HG02571 (cell line): ENCODE measurements around the gene ZCCHC8.

ENCODE experiments used
- ATAC-seq: cut with Tn5 transposase; IDR thresholded peaks from one replicate; pipeline ENCODE4 v1.9.1; 2021; ENCODE audit warnings: mild to moderate bottlenecking, moderate library complexity; ENCODE audit not compliant: unreplicated experiment

The ZCCHC8 gene

DNA sequence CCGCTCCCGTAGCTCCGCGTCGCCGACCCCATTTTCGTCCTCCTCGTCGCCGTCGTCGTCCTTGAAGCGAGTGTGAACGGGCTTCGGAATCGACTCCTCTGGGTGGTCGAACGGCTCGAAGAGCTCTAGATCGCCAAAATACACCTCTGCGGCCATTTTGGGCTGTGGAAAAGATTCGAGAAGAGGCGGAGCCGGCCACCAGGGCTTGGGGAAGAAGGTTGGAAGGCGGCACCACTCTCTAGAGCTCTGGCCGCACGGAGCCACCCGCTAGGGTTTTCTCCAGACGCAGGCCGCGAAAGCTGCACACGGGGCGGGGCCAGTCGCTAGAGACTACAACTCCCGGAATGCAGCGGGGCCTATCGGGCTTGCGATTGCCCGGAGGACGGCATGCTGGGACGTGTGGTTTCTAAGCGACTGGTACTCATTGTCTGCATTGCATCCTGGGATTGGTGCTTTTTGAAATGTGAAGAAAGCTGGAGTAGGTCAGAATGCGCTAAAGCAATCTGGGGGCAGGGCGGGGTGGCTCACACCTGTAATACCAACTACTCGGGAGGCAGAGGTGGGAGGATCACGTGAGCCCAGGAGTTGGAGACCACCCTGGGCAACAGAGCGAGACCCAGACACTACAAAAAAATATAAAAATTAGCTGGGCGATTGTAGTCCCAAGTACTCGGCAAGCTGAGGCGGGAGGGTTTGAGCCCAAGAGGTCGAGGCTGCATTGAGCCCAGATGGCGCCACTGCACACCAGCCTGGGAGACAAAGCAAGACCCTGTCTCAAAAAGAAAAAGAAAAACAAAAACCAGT, at the start of gene ZCCHC8:
Gene ZCCHC8, minus strand, starts transcription at position 248 of the 804 bp plus-strand sequence. Its CDS starts 92 bp downstream, at position 156.
- ATAC-seq: peak; percentile 91

DNA sequence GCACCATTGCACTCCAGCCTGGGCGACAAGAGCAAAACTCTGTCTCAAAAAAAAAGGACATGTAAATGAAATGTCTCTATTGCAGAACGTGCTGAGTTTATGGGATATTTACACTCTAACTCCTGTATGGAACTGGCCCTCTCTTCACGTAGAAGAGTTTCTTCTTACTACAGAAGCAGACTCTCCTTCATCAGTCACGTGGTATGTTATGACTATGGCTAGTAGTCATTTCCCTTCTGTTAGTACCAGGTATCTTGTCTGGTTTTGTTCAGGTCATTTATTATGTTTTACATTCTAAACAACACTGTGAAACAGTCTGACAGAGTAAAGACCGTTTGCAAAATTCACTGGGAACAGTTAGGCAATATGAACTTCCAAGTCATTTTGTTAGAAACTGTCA, 46.6 kb upstream of the ZCCHC8 start:
- ATAC-seq: no peak

DNA sequence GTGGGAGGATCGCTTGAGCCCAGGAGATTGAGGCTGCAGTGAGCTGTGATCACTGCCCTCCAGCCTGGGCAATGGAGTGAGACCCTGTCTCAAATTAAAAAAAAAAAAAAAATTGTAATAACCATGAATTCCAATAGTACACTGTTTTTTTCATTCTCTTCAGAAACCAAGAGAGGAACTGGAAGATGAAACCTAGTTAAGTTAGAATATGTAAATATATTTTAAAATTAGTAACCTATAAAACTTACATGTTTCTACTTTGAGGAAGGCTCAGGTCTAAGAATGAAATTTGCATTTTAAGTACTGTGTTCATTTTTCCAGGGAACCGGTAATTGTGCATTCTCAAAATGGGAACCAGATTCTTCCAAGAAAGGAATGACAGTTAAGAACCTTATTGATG, 45.1 kb upstream of the ZCCHC8 start:
- no peak for ATAC-seq

DNA sequence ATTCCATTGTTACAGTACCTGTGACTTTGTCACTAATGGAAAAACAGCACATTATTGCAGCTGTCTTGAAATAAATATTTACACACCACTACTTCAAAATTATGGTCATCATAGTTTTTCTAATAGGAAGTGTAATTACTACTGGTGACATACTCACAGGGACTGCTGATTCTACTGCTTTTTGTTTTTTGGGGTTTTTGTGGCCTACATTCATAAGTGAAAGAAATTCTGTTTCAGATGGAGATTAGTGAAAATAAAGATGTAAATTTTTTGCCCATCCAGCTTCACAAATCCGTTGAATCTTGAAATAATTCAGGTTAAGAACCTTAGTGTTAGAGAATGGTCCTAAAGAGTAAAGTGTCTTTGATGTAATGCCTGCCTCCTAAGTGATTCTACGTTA, 43.8 kb upstream of the ZCCHC8 start:
- ATAC-seq: no peak

DNA sequence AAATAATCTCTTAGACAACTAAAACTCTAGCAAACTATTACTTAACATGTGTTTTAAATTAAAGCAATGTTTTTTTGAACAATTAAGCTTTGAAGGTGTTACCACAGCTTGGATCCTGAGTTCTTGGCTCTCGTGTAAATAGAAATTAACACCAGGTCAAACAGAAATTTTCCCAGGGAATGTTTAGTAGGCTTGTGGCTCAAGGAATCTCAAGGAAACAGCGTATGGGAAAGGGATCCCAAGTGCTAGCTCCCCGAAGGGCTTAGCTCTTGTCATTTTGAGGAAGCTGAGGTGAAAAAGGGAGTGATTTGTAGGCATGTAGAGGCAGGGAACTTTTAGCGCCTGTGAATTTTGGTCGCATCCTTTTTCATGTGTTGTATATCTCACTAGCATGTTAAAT, 37.8 kb upstream of the ZCCHC8 start:
- ATAC-seq: no peak

DNA sequence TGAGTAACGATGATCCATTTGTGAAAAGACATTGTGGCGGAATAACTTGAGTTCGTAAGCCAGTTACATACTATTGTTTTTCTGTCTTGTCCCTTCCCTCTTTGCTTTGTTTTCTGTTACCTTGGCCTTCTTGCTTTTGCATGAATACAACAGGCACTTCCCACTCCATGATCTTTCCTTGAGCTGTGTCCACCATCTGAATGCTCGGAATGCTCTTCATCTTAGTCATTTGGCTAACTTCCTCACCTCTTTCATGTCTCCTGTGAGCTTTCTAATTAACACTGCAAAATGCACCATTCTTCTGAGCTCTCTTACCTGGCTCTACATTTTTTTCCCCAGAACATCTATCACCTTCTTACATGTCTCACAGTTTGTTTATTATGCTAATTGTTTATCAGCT, 36.3 kb upstream of the ZCCHC8 start:
- no peak for ATAC-seq

DNA sequence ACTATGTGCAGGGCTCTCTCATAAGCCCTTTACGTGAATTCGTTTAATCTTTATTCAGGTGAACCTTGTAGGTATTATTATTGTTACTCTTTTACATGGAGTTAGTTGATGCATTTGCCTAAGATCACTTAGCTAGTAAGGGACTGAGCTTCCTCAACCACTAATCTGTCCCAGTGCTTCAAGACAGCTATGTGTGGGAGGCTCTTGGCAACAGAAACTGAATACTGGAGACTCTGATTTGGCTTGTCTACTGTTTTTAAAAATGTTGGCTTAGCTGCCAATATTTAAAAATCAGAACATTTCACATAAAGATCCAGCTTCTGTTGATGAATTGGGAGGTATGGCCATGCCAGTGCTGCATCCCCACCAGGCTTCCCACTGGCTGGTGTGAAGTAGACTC, 33.1 kb upstream of the ZCCHC8 start:
- ATAC-seq: no peak

DNA sequence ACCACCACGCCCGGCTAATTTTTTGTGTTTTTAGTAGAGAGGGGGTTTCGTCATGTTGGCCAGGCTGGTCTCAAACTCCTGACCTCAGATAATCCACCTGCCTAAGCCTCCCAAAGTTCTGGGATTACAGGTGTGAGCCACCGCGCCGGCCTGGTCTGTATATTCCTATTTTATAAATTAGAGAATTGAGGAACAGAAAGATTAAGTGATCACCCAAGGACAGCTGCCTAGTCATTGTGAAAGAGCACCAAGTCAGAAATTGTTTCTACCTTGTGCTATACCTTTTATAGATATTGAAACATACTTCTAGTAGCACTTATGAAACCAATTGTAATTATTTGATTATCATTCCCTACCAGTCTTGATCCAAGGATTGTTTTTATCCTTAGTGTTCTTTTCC, 28.3 kb upstream of the ZCCHC8 start:
- no peak for ATAC-seq

DNA sequence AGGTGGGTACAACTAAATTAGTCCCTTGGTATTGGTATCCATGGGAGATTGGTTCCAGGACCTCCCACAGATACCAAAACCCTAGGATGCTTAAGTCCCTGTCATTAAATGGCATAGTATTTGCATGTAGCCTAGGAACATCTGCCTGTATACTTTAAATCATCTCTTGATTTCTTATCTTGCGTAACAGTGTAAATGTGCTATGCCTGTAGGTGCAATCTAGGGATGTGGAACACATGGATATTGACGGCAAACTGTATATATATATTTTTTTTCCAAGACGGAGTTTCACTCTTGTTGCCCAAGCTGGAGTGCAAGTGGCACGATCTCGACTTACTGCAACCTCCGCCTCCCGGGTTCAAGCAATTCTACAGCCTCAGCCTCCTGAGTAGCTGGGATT, 27.9 kb upstream of the ZCCHC8 start:
- no peak for ATAC-seq

DNA sequence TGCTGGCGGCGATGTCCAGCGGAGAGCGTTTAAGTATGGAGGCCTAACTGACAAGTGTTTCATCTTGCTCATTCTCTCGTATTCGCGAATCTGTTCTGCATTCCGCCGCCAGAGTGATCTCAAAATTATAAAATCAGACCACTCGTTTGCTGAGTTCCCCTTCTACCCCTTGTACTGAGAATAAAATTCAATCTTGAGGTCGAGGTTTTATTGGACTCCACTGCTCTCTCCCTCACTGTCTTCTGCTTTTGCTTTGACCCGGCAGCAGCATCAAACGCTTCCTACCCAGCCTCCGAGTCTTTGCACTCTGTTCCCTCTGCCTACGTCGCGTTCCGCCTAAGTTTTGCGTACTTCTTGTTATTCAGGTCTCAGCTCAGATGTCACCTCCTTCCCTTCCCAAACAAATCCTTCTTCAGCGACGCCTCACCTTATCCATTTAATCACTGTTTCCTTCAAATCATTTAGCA, 26.8 kb upstream of the ZCCHC8 start:
- no peak for ATAC-seq

DNA sequence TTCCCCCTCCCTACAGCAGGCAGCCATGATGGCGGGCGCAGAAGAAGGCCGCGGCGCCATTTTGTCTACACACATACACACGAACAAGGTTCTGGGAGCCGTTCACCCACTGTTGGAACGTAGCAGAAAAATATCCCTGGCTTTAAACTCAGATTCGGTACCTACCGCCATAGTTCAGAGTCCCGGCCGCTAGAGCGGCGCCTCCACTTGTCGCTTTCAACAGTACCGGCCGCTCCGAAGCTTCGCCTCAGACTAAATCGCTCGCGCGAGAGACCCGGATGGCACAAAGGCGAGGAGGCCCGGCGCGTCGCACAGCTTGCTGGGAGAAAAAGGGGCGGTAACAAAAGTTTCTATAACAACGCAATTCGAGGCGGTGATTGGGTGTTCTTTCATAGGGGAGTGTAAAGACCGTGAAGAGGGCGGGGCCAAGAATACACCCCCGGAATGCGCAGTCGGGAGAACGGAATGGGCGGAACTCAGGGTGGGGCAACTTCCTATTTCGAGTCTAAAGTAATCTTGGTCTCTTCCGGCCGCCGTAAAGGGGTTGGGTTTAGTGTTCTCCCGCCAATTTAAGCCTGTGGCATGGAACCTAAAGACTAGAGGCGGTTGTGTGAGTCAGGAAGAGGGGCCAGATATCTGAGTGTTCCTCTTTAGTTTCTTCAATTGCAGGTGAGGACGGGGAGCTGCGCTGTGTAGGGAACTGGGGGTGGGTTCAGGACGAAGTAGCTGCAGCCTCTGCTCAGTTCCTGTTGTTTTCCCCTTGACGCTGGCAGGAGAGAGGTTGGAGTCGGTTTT, 26.1 kb upstream of the ZCCHC8 start, which contains the start of the genes KNTC1 and RSRC2:
Gene KNTC1, plus strand, starts transcription at position 567 of the 795 bp plus-strand sequence. CDS start 2,815 bp downstream, outside the sequence.
Gene RSRC2, minus strand, starts transcription at position 254 of the 795 bp plus-strand sequence. Its CDS starts 83 bp downstream, at position 171.
- peak; percentile 95 for ATAC-seq

DNA sequence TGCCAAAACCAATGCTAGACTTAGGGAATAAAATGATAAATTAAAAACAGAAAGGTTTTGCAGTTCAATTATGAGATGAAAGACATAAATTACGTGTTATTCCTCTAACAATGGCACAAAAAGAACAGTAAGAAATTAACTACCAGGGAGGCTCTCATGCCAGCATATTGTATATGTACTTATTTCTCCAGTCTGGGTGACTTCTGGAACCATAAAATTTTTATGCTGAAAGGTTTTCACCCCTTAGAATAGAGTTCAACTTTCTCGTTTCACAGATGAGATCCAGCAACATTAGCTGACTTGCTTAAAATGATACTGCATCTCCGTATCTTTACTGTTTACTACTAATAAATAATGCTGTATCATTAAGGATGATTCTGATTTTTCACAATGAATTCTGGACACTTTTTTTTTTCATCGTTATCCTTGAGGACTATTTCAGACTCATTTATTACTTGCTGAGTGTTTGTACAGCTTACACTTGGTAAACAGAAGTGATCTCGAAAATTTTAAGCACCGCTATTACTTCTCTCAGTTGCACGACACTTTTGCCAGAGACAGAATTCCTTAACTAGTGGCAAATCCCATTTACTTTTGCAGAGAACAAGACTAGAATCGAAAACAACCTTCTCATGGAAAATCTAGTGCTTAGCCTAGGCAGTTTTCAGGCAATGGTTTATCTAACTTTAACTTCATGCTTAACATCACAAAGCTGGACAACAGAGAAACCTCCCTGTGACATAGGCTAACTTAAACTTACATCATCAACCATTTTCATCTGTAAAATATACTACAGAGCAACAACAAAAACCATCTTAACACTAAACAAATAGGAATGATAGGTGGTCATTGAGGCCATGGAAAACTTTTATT, 23.4 kb upstream of the ZCCHC8 start:
- ATAC-seq: no peak

DNA sequence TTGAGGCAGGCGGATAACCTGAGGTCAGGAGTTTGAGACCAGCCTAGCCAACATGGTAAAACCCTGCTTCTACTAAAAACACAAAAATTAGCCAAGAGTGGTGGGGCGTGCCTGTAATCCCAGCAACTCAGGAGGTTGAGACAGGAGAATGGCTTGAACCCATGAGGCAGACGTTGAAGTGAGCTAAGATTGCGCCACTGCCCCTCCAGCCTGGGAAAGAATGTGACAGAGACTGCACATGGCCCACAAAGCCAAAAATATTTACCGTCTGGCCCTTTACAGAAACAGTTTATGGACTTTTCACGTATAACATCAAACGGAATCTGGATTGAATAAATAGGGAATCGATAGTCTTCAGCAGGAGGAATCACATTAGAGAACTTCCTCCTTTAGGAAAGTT, 22.5 kb upstream of the ZCCHC8 start:
- ATAC-seq: no peak

DNA sequence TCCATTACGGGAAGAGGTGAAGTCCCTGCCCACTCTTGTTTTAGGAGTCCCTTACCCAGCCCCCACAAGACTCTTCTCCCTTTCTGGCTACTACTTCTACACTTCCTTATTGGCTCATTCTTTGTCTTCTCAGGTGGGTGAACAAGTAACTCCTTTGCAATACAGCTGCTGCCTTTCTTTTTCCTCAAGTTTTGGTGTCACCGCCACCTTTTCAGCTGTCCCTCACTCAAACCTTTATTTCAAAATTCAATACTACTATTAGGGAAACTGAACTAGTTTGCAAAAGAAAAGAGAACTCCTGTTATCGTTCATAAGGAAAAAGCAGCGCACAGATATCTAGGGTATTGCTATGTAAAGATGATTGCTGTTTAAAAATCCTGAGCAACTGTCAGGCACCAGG, 19.9 kb upstream of the ZCCHC8 start:
- no peak for ATAC-seq

DNA sequence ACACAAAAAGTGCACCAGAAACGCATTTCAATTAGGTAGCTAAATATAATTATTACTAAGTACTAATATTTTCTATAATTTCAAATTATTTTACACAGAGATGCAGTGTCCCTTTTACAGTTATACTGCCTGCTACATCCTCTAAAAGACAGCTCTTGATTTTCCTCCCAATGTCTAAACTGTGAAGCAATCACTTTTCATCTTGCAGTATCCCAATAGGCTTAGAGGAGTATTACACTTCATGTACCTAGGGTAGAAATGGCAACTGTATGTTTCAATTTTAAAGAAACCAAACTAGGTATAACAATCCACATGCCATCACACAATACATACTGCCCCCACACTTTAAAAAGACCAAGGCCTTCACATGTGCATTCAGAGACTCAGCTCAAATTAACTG, 18.7 kb upstream of the ZCCHC8 start:
- no peak for ATAC-seq

DNA sequence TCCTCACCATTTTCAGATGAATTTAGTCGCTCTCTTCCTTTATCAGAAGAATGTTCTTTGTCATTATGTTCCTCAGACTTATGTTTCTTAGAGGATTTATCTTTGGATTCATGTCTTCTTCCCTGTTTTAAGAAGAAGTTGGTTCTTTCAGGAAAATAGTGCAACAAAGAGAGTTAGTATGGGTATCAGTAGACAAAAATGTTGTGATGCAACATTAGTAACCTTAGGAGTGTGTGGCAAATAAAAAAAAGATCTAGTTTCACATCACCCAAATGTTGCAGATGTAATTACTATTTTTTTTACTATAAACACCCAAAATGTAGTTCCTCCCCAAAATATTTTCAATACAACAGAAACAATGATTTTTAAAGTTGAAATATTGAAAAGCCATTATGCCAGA, 18.2 kb upstream of the ZCCHC8 start:
- no peak for ATAC-seq

DNA sequence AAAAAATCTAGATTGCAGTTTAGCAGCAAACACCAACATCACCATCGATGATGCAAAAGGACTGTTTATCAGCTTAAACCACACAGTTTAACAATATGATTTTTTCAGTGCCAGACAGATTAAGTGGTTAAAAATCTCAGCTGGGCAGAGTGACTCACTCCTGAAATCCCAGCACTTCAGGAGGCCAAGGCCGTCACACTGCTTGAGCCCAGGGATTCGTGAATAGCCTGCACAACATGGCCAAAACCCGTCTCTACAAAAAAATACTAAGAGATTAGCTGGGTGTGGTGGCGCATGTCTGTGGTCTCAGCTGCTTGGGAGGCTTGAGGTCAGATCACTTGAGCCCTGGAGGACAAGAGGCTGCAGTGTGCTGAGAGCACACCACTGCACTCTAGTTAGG, 17.1 kb upstream of the ZCCHC8 start:
- ATAC-seq: no peak

DNA sequence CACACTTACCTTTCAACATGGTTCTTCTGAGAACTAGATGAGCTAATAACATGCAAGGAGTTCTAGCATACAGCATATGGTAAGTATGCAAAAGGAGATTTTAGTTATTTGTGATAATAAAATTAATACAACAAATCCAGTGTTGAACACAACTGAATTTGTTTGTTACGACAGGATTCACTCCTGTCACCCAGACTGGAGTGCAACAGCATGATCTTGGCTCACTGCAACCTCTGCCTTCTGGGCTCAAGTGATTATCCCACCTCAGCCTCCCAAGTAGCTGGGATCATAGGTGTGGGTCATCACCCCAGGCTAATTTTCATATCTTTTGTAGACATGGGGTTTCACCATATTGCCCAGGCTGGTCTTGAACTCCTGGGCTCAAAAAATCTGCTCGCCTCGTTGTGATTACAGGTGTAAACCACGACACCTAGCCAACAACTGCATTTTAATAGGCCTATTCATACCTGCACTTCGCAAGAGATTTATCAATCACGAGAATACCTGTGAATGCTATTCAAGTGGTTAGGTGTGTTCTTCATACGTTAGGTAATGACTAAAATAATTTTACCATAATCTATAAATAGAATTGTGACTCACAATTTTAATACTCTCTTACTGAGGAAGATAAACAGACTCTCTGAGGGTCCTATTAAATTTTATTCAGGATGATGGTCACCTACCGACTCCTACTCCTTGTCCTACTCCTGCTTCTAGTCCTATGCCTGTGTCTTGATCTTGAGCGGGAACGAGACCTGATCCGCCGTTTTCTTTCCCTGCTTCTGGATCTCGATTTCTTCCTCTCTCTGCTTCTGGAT, 16.0 kb upstream of the ZCCHC8 start:
- no peak for ATAC-seq

DNA sequence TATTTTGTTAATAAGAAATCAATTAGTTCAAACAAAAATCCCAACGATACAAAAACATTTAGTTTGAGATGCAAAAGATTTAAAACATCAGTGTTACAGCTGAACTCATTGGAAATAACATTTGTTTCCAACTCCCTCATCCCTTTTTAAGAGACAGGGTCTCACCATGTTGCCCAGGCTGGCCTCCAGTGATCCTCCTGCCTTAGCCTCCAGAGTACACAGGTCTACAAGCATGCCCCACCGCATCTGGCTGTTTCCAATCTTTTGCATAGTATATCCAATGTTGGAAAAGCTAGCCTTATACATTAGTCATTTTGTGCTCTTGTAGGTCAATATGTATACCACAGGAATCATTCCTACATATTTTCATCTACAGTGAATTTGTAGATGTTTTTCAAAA, 14.5 kb upstream of the ZCCHC8 start:
- ATAC-seq: no peak

DNA sequence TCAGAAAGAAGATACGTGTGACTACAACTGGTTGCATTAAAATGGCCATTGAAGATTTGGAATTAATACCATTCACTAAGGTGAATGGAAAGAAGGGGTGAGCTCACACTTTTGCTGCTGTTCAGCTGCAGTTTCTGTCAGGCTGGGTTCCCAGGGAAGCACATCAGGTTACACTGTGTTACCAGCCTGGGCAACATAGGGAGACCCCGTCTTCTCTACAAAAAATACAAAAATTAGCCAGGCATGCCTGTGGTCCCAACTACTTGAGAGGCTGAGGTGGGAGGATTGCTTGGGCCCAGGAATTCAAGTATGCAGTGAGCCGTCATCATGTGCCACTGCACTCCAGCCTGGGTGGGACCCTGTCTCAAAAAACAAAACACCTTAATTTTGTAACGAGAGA, 12.9 kb upstream of the ZCCHC8 start:
- ATAC-seq: no peak
